ENCODE data around the gene PPIF. TPM values are rescaled to one million over a fixed set of nuclear protein-coding genes. Genes with fewer than 3 reads are reported as not detected.
A peak's percentile ranks its signal among the peaks of the same experiment; 100 is the strongest.

The PPIF gene
- total RNA-seq = 10 to 100 TPM; 50.4 to 51.0 TPM
- polyA plus RNA-seq (2013, experiment 1 of 2) = 54.6 TPM
- polyA plus RNA-seq (2013, experiment 2 of 2) = 46.4 TPM
- long read RNA-seq, experiment 1, transcript PPIF-201 (6 exons, 2,190 nt) = major isoform, 45 of 61 reads
- long read RNA-seq, experiment 1, partial matches to known transcripts = 11 of 61 reads
- long read RNA-seq, experiment 1, other reads (novel, unspliced or antisense) = 3 of 61 reads
- long read RNA-seq, experiment 2, transcript PPIF-201 (6 exons, 2,190 nt) = major isoform, 62 of 72 reads
- long read RNA-seq, experiment 2, partial matches to known transcripts = 1 of 72 reads
- long read RNA-seq, experiment 2, other reads (novel, unspliced or antisense) = 7 of 72 reads
- long read RNA-seq, experiment 3, transcript PPIF-202 (6 exons, 821 nt) = minor isoform, 5 of 244 reads
- long read RNA-seq, experiment 3, transcript PPIF-201 (6 exons, 2,190 nt) = major isoform, 227 of 244 reads
- long read RNA-seq, experiment 3, partial matches to known transcripts = 2 of 244 reads
- long read RNA-seq, experiment 3, other reads (novel, unspliced or antisense) = 9 of 244 reads
- long read RNA-seq, experiment 4, partial matches to known transcripts = 5 of 9 reads
- long read RNA-seq, experiment 4, other reads (novel, unspliced or antisense) = 3 of 9 reads

- Mint-ChIP-seq H3K4me1 (peaks cover 20% of the 10 kb centered on the region), H3K27ac (peak within 1 kb of the TSS; percentile 48), H3K36me3 (ENCODE audit: low read depth) (peaks cover 26% of the 10 kb centered on the region), H3K4me3 (peak within 1 kb of the TSS; percentile 71), H3K27me3 (ENCODE audit: insufficient read depth) (peaks cover 16% of the 10 kb centered on the region), H3K9me3 (no peaks in the 10 kb centered on the region)
- H3K9me3 ChIP-seq (ENCODE audit: control insufficient read depth, low read length) = no peaks in the 10 kb centered on the region
- peak; percentile 98 for DNase-seq
- peak within 1 kb of the TSS; percentile 81 for H3K9ac ChIP-seq (ENCODE audit: extremely low read depth, low read length, poor library complexity, severe bottlenecking)
- H3K27me3 ChIP-seq (ENCODE audit: control insufficient read depth, insufficient read depth, low read length, poor library complexity, severe bottlenecking) = no peaks in the 10 kb centered on the region
- H3K36me3 ChIP-seq (ENCODE audit: control insufficient read depth, insufficient read depth, low read length) = peaks cover 28% of the 10 kb centered on the region
- WGBS, 2 experiments (ENCODE audit: insufficient coverage in 1 of 2, insufficient read length in 1 of 2) = 0 to 1% methylated on average over 16 to 77 of the region's 77 CpGs
- TF ChIP-seq CTCF (conservative IDR thresholded peaks at IDR 0.05) = peak; percentile 98
- H3K4me3 ChIP-seq (ENCODE audit: low read length) = peak within 1 kb of the TSS; percentile 84
- H3K4me1 ChIP-seq (ENCODE audit: control insufficient read depth, insufficient read depth, low read length) = peaks cover 18% of the 10 kb centered on the region
- H3K27ac ChIP-seq (ENCODE audit: low read depth, low read length) = no peak within 1 kb of the TSS
These were observed at the start of gene PPIF for GRCh38 chr10:79347226-79347893. Gene PPIF (plus strand): TSS chr10:79347469. CDS start chr10:79347549, 80 bp downstream.

GRCh38 chr10:79298403-79299244, 48.6 kb upstream of the PPIF start:
- no peak for TF ChIP-seq CTCF (conservative IDR thresholded peaks at IDR 0.05)
- H3K36me3 Mint-ChIP-seq (ENCODE audit: low read depth) = peaks cover 70% of the 10 kb centered on the region

More at GRCh38 chr10:79298403-79299244, 48.6 kb upstream of the PPIF start:
- Histone ChIP-seq H3K9ac (ENCODE audit: extremely low read depth, low read length, poor library complexity, severe bottlenecking) (no peak overlapping the region), H3K4me1 (ENCODE audit: control insufficient read depth, insufficient read depth, low read length) (no peaks in the 10 kb centered on the region), H3K27me3 (ENCODE audit: control insufficient read depth, insufficient read depth, low read length, poor library complexity, severe bottlenecking) (no peaks in the 10 kb centered on the region), H3K27ac (ENCODE audit: low read depth, low read length) (no peak overlapping the region), H3K9me3 (ENCODE audit: control insufficient read depth, low read length) (no peaks in the 10 kb centered on the region), H3K36me3 (ENCODE audit: control insufficient read depth, insufficient read depth, low read length) (peaks cover 82% of the 10 kb centered on the region), H3K4me3 (ENCODE audit: low read length) (no peak overlapping the region)
- H3K4me3 Mint-ChIP-seq = no peak overlapping the region
- no peaks in the 10 kb centered on the region for H3K27me3 Mint-ChIP-seq (ENCODE audit: insufficient read depth)
- no peak overlapping the region for H3K27ac Mint-ChIP-seq
- H3K9me3 Mint-ChIP-seq = no peaks in the 10 kb centered on the region
- no peak for DNase-seq
- WGBS, 2 experiments (ENCODE audit: insufficient coverage in 1 of 2, insufficient read length in 1 of 2) = 93 to 97% methylated on average over 13 to 27 of the region's 27 CpGs
- no peaks in the 10 kb centered on the region for H3K4me1 Mint-ChIP-seq

Measured in endodermal cell (in vitro differentiated cells).